ENCODE results near the gene DEDD.
A peak's percentile ranks its signal among the peaks of the same experiment; 100 is the strongest.
"Not testable (repeated sequence)": the region's sequence is repeated elsewhere in the genome, so short reads cannot be mapped to it uniquely, and the experiment has no call there.

Gene DEDD

GRCh38 chr1:161121042-161121650, 11.3 kb downstream of the DEDD start:
- DNase-seq: no peak

- DNase-seq: no peak
Measured at GRCh38 chr1:161119092-161119903, 13.2 kb downstream of the DEDD start.

- peak; percentile 84 for DNase-seq
Measured at GRCh38 chr1:161117759-161118581, 14.5 kb downstream of the DEDD start, which contains the start of the genes NIT1 and PFDN2. TSS of gene NIT1 (plus strand) at chr1:161118105. CDS start at chr1:161118177, 72 bp downstream. TSS of gene PFDN2 (minus strand) at chr1:161118037. CDS start at chr1:161118026, 11 bp downstream.

GRCh38 chr1:161115961-161116360, 16.5 kb downstream of the DEDD start:
- DNase-seq: not testable (repeated sequence)

- no peak for DNase-seq
Measured at GRCh38 chr1:161115132-161115711, 17.2 kb downstream of the DEDD start.

GRCh38 chr1:161114556-161114955, 17.9 kb downstream of the DEDD start:
- no peak for DNase-seq

GRCh38 chr1:161113915-161114314, 18.6 kb downstream of the DEDD start:
- no peak for DNase-seq

- no peak for DNase-seq
Measured at GRCh38 chr1:161111527-161111926, 20.9 kb downstream of the DEDD start.

GRCh38 chr1:161111117-161111516, 21.4 kb downstream of the DEDD start:
- DNase-seq: no peak

GRCh38 chr1:161106431-161106830, 26.0 kb downstream of the DEDD start:
- no peak for DNase-seq

GRCh38 chr1:161100556-161100955, 31.9 kb downstream of the DEDD start:
- DNase-seq: no peak

- DNase-seq: no peak
Measured at GRCh38 chr1:161099090-161099802, 33.2 kb downstream of the DEDD start.

- DNase-seq: peak; percentile 72
Measured at GRCh38 chr1:161098210-161099068, 34.0 kb downstream of the DEDD start, which contains the start of gene KLHDC9. TSS of gene KLHDC9 (plus strand) at chr1:161098361. CDS start at chr1:161098536, 175 bp downstream.

- no peak for DNase-seq
Measured at GRCh38 chr1:161096530-161096929, 35.9 kb downstream of the DEDD start.

GRCh38 chr1:161096015-161096414, 36.5 kb downstream of the DEDD start:
- DNase-seq: no peak

- no peak for DNase-seq
Measured at GRCh38 chr1:161095230-161095629, 37.2 kb downstream of the DEDD start.

GRCh38 chr1:161094481-161094880, 38.0 kb downstream of the DEDD start:
- DNase-seq: no peak

- DNase-seq: no peak
Measured at GRCh38 chr1:161092621-161093028, 39.8 kb downstream of the DEDD start.

GRCh38 chr1:161091796-161092507, 40.5 kb downstream of the DEDD start:
- DNase-seq: no peak

- DNase-seq: no peak
Measured at GRCh38 chr1:161091093-161091492, 41.4 kb downstream of the DEDD start.

Measured in midbrain (tissue), 1 donor.